AG09319 (cell line): ENCODE data around the gene PPP1R2C.

Source experiments
- DNase-seq: peaks from one replicate; pipeline ENCODE4 v3.0.0-alpha.2; 2010; ENCODE audit warnings: low read depth; ENCODE audit errors: extremely low read depth
- CTCF ChIP-seq: IDR thresholded peaks from 2 replicates; pipeline ENCODE4 v1.5.1; 2011; ENCODE audit warnings: low read depth, mild to moderate bottlenecking, inconsistent platforms, low read length, moderate library complexity

PPP1R2C gene

GRCh38 chrX:42807393-42807792 is 29.4 kb upstream of the PPP1R2C start:
- no peak for TF ChIP-seq CTCF
- no peak for DNase-seq

DNA sequence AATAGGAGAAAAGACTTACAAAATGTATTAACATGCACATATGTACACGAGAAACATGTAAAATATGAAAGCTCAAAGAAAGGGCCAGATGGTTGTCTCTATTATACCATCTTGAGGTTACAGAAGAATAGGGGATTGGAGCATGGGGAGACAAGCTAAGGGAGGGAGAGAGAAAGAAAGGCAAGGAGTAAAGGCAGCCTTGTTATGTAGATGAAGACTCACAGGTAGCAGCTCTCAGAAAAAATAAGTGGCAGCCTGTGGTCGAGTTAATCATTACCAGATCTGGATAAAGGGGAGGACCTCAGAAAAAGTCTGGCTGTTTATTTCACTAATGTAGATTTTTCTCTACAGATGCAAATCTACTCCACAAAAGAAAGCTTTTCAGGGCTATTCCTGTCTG is 26.6 kb upstream of the PPP1R2C start:
- no peak for DNase-seq

GRCh38 chrX:42803320-42803719 is 25.4 kb upstream of the PPP1R2C start:
- DNase-seq = no peak
- TF ChIP-seq CTCF = no peak

More for the DNA sequence above, 26.6 kb upstream of the PPP1R2C start:
- no peak for TF ChIP-seq CTCF

DNA sequence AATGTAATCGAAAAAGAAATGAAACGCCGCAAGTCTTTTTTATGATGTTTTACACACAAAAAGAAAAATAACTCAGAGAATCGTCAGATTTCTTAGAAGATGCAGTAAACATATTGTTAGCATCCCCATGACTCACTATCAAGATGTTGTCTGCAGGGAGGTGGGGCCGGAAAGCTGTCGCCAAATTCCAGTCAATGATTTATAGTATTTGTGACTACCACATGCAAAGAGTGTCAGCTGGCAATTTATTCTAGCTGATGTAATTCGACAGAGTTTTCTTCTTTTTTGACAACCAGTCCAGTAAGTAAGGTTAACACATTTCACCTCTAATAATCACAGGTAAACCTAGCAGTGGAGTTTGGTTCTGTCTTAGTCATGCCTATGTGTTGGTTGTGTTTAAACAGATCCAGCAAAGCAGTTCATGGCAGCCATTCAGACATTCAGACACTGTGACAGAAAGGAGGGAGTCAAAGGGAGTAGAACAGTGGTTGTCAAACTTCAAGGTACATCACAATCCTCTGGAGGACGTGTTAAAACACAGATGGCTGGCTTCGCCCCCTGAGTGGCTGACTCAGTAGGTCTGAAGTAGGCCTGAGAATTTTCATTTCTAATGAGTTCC is 19.8 kb upstream of the PPP1R2C start:
- DNase-seq = no peak
- TF ChIP-seq CTCF = no peak

DNA sequence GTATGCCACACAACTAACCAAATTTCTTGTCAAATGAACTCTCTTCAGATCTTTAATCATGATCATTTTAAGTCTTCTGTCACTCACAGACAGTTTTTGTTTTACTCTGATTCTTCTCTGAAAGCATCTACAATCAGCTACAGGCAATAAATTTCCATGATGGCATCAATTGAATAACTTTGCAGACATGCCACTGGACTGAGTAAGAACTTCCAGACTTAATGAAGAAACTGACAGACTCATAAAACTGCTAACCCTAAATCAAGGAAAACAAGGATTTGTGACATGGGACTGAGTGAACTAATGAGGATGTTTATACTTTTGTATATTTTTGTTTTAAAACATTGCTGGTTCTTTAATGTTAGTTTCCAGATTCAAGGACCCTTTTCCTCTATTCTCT is 5.5 kb upstream of the PPP1R2C start:
- no peak for DNase-seq
- no peak for TF ChIP-seq CTCF

DNA sequence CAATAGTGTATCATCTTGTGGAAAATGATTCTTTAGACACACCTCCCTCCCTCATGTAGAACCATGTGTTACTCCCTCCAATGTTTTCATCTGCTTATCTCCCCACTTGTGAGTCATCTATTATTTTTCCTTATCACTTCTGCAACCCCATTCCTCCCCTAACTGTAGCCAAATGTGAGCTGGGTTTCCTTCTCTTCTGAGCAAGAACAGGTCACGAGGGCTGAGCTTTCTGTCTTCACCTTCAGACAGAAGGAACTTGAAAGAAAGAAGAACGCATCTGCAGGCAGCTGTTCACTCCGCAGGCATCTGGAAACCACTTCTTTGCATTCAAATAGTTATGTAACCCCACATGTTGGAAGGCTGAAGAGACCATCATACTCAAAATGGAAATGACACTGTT is 1.8 kb downstream of the PPP1R2C start:
- DNase-seq = no peak
- TF ChIP-seq CTCF = no peak

DNA sequence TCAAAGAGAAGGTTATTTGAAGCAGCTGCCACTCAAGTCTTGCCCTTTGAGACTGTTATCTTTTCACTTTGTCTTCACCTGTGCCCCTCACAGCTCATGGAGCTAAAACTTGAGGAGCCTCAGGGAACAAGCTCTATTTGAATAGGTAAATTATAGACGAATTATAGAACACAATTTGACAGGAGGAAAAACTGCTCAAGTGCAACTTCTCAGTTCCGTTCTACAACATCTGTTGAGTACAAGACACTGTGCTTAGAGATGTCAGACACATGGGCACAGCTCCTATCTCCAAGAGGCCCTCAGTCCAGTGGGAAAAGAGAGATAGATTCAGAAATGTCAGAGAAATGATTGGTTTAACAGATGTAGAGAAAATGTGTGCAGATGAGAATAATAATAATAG is 5.1 kb downstream of the PPP1R2C start:
- DNase-seq = no peak
- TF ChIP-seq CTCF = no peak
